Mesothelial cell of epicardium (in vitro differentiated cells): ENCODE data around the gene NCAPH2. TPM values are rescaled to one million over a fixed set of nuclear protein-coding genes. Genes with fewer than 3 reads are reported as not detected.

Experiments
- DNase-seq, 2 experiments: peaks; one replicate each; pipeline ENCODE4 v3.0.0; 2021; ENCODE audit warnings: low spot score in 2 of 2; ENCODE audit not compliant: unreplicated experiment in 2 of 2
- H3K27ac Mint-ChIP-seq: 2 replicates; pipeline ENCODE4 v1.8.0; 2021; ENCODE audit warnings: mixed read lengths
- H3K27me3 Mint-ChIP-seq: 2 replicates; pipeline ENCODE4 v1.8.0; 2021; ENCODE audit warnings: low read depth, mixed read lengths
- H3K36me3 Mint-ChIP-seq: 2 replicates; pipeline ENCODE4 v1.8.0; 2021; ENCODE audit warnings: mixed read lengths
- H3K4me1 Mint-ChIP-seq: 2 replicates; pipeline ENCODE4 v1.8.0; 2021; ENCODE audit warnings: mixed read lengths
- H3K4me3 Mint-ChIP-seq: 2 replicates; pipeline ENCODE4 v1.8.0; 2021; ENCODE audit warnings: mild to moderate bottlenecking, moderate library complexity, mixed read lengths
- H3K9me3 Mint-ChIP-seq: 2 replicates; pipeline ENCODE4 v1.8.0; 2021; ENCODE audit warnings: mixed read lengths
- CTCF ChIP-seq: fragments of 200-600 bp; sonication (generic); IDR thresholded peaks from one replicate; pipeline ENCODE4 v1.5.0; 2021; ENCODE audit warnings: antibody characterized with exemption; ENCODE audit not compliant: unreplicated experiment
- total RNA-seq: library from RNA; stranded (reverse); gene quantifications from 3 replicates; pipeline ENCODE4 v1.2.1, GENCODE V29; 2021

NCAPH2 gene
- total RNA-seq, 1 donor from 2014 or later = 60.3 TPM

- no peak for DNase-seq
- TF ChIP-seq CTCF = no peak
- no peak overlapping the region for H3K4me3 Mint-ChIP-seq
- H3K27me3 Mint-ChIP-seq = peaks cover 5% of the 10 kb centered on the region
- H3K36me3 Mint-ChIP-seq = no peaks in the 10 kb centered on the region
- H3K9me3 Mint-ChIP-seq = no peaks in the 10 kb centered on the region
- H3K27ac Mint-ChIP-seq = no peak overlapping the region
- H3K4me1 Mint-ChIP-seq = no peaks in the 10 kb centered on the region
These were observed 17.3 kb upstream of the NCAPH2 start for GRCh38 chr22:50490531-50491308.

DNA sequence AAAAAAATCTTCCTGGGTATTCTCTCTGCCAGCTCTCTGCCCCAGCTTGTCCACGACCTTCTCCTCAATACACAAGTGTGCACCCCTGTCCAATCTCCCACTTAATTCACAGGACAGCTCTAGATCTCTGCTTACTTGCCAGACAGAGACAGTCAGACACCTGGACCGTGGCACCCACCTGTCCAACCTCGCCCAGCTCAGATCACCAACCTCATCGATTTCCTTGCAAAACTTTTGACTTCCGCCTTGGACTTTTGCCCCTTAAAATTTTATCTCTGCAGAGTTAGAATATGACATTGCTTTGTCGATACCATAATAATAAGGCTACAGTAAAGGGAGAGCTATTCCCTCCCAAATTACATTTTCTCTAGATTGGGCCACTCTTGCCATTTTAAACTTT, 10.9 kb upstream of the NCAPH2 start:
- Mint-ChIP-seq H3K27me3 (no peaks in the 10 kb centered on the region), H3K36me3 (no peaks in the 10 kb centered on the region), H3K27ac (no peak overlapping the region), H3K4me3 (no peak overlapping the region), H3K9me3 (no peaks in the 10 kb centered on the region), H3K4me1 (peaks cover 2% of the 10 kb centered on the region)
- DNase-seq = no peak
- TF ChIP-seq CTCF = no peak

GRCh38 chr22:50498322-50498890, 9.6 kb upstream of the NCAPH2 start:
- no peaks in the 10 kb centered on the region for H3K36me3 Mint-ChIP-seq
- no peak overlapping the region for H3K27ac Mint-ChIP-seq
- peak; percentile 50 for TF ChIP-seq CTCF
- H3K9me3 Mint-ChIP-seq = no peaks in the 10 kb centered on the region
- H3K27me3 Mint-ChIP-seq = no peaks in the 10 kb centered on the region
- no peak for DNase-seq
- H3K4me3 Mint-ChIP-seq = no peak overlapping the region
- peaks cover 2% of the 10 kb centered on the region for H3K4me1 Mint-ChIP-seq

- DNase-seq = no peak
- H3K4me3 Mint-ChIP-seq = no peak overlapping the region
- no peak for TF ChIP-seq CTCF
These were observed 7.6 kb upstream of the NCAPH2 start for GRCh38 chr22:50500452-50500851.

GRCh38 chr22:50502096-50502495, 5.9 kb upstream of the NCAPH2 start:
- Mint-ChIP-seq H3K27me3 (no peaks in the 10 kb centered on the region), H3K4me1 (peaks cover 3% of the 10 kb centered on the region), H3K9me3 (no peaks in the 10 kb centered on the region), H3K4me3 (no peak overlapping the region), H3K36me3 (no peaks in the 10 kb centered on the region), H3K27ac (no peak overlapping the region)
- TF ChIP-seq CTCF = no peak
- DNase-seq = no peak

More at GRCh38 chr22:50500452-50500851, 7.6 kb upstream of the NCAPH2 start:
- no peaks in the 10 kb centered on the region for H3K36me3 Mint-ChIP-seq
- H3K4me1 Mint-ChIP-seq = peaks cover 2% of the 10 kb centered on the region
- H3K9me3 Mint-ChIP-seq = no peaks in the 10 kb centered on the region
- no peak overlapping the region for H3K27ac Mint-ChIP-seq
- H3K27me3 Mint-ChIP-seq = no peaks in the 10 kb centered on the region
